ENCODE results near the gene PKD1L1.
"Not testable (repeated sequence)": the region's sequence is repeated elsewhere in the genome, so short reads cannot be mapped to it uniquely, and the experiment has no call there.

The PKD1L1 gene, protein sequence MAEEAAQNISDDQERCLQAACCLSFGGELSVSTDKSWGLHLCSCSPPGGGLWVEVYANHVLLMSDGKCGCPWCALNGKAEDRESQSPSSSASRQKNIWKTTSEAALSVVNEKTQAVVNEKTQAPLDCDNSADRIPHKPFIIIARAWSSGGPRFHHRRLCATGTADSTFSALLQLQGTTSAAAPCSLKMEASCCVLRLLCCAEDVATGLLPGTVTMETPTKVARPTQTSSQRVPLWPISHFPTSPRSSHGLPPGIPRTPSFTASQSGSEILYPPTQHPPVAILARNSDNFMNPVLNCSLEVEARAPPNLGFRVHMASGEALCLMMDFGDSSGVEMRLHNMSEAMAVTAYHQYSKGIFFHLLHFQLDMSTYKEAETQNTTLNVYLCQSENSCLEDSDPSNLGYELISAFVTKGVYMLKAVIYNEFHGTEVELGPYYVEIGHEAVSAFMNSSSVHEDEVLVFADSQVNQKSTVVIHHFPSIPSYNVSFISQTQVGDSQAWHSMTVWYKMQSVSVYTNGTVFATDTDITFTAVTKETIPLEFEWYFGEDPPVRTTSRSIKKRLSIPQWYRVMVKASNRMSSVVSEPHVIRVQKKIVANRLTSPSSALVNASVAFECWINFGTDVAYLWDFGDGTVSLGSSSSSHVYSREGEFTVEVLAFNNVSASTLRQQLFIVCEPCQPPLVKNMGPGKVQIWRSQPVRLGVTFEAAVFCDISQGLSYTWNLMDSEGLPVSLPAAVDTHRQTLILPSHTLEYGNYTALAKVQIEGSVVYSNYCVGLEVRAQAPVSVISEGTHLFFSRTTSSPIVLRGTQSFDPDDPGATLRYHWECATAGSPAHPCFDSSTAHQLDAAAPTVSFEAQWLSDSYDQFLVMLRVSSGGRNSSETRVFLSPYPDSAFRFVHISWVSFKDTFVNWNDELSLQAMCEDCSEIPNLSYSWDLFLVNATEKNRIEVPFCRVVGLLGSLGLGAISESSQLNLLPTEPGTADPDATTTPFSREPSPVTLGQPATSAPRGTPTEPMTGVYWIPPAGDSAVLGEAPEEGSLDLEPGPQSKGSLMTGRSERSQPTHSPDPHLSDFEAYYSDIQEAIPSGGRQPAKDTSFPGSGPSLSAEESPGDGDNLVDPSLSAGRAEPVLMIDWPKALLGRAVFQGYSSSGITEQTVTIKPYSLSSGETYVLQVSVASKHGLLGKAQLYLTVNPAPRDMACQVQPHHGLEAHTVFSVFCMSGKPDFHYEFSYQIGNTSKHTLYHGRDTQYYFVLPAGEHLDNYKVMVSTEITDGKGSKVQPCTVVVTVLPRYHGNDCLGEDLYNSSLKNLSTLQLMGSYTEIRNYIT (N-terminal part only)

DNA sequence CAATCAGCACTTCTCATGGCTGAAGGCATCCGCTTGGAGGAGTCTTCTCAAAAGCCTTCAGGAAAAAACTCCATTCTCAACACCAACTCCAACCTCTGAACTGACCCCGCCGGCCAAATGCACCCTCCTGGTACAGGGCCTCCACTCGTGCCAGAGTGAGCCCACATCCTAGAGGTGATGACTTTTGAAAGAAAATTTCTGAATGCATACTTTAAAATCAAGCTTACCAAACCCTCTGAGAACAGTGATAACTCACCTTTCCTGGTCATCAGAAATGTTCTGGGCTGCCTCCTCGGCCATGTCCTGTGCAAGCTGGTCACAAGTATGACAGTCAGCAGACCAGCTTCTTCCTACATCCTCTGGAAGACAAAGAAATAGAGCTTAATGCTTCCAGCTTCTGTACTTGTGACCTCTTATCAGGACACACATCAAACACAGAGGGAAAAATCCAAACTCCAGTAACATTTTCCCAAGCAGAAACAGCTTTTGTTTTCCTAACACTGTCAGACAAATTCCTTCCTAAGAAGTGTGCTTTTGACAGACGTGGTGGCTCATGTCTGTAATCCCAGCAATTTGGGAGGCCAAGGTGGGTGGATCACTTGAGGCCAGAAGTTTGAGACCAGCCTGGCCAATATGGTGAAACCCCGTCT is at the start of gene PKD1L1:
Gene PKD1L1, minus strand, starts transcription at position 326 of the 650 bp plus-strand sequence. Its CDS starts 26 bp downstream, at position 300.
- DNase-seq: no peak

DNA sequence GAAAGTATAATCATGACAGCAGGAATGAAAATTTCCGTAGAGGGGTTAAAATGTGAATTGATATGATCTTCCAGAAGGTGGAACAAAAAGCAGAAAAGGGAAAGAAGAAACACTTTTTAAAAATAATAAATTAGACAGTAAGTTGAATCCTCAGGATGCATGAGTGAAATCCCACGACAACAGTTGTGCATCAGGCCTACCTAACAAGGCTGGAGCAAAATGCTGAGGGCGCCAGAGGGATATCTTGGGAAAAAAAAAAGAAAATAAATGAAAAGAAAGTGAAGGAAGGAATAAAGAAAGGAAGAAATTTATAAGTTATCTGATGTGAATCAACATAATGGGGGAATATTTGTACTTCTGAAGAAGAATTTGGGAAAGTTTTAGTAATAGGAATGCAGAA is 44.2 kb upstream of the PKD1L1 start:
- DNase-seq: no peak

DNA sequence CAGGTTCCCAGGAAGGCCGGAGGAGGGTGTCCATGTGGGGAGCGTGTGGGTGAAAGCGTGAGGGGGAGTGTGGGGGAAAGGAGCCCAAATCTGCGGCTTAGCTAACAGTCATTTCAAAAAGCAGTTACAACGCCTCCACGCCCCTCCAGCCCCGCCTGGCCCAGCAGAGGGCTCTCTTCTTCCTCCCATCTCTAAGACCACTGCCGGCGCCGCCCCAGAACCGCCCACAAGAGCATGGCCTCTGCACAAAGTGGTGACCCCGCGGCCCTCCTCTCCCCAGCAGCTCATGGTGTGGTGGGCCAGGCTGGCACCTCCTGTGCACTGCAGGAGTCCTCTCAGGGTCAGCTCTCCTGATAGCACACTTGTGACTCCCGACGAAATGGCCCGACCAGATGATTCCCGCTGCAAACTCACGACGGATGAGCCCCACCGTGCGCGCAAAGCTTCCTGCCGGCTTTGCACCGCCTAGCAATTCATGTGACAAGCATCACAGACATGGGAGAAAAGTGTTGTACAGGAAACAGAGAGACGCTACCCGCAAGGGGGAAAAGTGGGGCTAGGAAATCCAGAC is 43.6 kb upstream of the PKD1L1 start:
- DNase-seq: peak; percentile 88

DNA sequence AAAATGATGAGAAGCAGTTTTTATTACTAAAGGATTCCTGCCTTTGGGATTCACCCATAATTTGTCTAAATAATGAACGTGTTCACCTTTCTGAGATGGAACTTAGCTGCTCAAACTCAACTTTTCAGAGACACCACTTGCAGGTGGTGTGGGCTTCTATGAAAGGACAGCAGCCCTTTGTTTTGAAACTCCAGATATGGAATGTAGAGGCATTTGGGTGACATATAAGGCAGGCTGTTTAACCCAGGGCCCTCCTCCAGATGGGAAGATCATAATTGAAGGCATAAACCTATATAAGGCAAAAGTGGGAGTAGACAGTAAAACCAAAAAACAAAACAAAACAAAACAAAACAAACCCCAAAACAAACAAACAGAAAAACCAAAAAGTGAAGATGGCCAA is 43.0 kb upstream of the PKD1L1 start:
- no peak for DNase-seq

DNA sequence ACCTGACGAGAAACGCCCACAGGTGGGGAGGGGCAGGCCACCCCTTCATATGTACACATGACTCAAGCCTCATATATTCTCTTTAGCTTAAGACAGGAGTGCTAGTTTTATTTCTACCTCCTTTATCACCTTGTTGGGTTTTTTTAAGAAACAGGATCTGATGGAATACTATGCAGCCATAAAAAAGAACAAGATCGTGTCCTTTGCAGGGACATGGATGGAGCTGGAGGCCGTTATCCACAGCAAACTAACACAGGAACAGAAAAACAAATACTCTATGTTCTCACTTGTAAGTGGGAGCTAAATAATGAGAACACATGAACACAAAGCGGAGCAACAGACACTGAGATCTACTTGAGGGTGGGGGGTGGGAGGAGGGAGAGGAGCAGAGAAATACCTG is 42.3 kb upstream of the PKD1L1 start:
- no peak for DNase-seq

DNA sequence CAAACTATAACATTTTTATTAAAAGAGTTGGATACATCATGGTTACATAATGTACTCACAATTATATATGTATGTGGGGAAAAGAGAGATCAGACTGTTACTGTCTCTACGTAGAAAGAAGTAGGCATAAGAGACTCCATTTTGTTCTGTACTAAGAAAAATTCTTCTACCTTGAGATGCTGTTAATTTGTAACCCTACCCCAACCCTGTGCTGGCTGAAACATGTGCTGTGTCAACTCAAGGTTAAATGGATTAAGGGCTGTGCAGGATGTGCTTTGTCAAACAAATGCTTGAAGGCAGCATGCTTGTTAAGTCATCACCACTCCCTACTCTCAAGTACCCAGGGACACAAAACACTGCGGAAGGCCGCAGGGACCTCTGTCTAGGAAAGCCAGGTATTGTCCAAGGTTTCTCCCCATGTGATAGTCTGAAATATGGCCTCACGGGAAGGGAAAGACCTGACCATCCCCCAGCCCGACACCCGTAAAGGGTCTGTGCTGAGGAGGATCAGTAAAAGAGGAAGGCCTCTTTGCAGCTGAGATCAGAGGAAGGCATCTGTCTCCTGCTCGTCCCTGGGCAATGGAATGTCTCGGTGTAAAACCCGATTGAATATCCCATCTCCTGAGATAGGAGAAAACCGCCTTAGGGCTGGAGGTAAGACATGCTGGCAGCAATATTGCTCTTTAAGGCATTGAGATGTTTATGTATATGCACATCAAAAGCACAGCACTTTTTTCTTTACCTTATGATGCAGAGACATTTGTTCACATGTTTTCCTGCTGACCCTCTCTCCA is 41.5 kb upstream of the PKD1L1 start:
- not testable (repeated sequence) for DNase-seq

DNA sequence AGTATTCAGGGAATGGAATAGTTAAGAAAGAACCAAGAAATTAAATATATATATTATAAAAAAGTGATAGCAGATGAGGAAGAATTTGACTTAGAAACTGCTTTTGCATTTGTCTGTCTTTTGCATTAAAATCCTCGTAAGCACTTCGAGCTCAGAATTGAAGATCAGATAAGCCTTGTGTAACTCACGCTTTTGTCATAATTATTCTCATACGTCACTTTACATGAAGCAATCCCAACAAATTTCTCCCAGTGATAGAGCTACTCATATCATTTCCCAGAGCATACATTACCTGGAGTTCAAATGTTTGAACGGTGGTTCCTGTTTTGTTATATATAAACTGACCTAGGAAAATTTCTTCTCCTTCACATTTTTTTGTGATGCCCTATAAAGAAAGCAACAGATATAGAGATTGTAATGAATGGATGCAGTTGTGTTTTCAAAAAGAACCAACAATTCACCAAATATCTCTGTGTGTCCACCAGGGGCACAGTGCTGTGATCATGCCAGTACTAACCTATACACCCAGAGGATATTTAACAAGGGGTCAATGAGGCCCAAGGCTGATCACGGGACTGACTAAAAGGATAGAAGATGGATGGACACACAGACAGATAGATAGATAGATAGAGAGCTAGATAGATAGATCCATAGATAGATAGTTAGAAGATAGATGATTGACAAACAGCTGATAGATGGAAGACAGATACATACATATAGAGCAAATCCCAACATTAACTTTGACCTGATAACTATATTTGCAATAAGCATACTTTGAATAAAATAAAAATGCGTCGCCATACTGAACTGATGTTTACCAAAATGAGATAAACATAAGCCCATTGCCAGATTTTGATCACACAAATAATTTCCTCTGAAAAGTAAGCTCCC is 40.5 kb upstream of the PKD1L1 start:
- DNase-seq: no peak

DNA sequence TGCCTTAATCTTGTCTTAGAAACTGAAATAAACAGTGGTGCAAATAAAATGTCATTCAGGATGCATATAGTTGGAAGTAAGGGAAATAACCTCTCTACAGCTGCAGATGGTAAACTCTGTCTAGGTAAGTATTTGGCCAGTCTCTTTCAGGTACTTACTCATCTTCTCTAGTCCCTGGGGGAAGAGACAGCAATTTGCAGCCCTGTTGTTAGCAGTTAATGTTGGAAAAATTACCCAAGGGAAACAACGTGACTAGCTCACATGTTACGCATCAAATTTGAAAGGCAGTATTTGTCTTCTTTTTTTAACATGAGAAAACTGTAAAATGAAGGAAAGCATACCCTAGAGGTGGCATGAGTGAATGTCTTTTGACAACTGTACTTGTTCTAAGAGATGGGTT is 34.3 kb upstream of the PKD1L1 start:
- DNase-seq: no peak

DNA sequence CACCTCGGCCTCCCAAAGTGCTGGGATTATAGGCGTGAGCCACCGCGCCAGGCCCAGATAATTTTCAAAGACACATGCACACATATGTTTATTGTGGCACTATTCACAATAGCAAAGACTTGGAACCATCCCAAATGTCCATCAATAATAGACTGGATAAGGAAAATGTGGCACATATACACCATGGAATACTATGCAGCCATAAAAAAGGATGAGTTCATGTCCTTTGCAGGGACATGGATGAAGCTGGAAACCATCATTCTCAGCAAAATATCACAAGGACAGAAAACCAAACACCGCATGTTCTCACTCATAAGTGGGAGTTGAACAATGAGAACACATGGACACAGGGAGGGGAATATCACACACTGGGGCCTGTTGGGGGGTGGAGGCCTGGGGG is 32.4 kb upstream of the PKD1L1 start:
- not testable (repeated sequence) for DNase-seq

DNA sequence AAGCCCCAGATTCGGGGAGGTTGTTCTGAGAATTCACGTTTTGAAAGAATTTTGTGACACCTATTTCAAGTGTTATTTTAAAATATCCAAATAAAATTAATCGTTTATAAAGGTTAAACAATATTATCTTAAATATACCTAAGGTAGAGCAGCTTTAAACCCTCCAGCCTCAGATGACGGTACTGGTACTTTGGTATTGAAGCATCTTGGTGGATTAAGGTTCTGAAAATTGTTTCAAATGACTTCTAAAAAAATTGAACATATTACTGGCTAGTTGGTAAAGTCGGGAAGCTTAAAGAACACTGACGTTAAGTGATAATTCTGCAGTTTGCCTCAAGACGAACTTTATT is 31.5 kb upstream of the PKD1L1 start:
- DNase-seq: no peak

DNA sequence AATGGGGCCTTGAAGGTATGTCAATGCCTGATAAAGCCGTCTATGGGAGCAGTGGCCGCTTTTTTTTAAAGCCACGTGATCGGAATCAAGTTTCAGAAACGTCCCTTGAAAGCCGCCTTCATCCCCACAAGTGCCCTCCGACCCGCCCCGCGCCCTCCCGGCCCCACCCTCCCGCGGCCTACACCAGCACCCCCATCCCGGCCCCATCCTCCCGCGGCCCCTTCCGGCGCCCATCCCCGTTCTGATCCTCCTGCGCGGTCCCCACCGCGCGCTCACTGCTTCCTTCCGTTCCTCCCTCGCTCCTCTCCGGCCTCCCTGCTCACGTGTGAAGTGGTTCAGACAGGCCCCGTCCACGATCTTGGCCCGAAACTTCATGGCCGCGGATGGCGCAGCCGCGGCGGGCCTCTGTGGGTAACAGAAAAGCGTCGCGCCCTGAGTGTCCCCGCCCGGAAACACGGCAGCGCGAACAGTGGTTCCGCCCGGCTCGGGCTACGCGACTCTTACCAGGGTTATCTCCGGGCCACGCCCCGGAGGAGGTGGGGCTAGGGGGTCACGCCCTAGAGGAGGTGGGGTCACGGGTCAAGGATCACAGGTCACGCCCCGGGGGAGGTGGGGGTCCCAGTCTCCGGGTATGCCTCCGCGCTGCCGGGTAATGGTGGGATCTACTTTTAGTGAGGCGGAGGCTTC is 31.0 kb upstream of the PKD1L1 start, which contains the start of gene HUS1:
Gene HUS1, minus strand, starts transcription at position 471 of the 687 bp plus-strand sequence. Its CDS starts 96 bp downstream, at position 375.
- peak; percentile 95 for DNase-seq

DNA sequence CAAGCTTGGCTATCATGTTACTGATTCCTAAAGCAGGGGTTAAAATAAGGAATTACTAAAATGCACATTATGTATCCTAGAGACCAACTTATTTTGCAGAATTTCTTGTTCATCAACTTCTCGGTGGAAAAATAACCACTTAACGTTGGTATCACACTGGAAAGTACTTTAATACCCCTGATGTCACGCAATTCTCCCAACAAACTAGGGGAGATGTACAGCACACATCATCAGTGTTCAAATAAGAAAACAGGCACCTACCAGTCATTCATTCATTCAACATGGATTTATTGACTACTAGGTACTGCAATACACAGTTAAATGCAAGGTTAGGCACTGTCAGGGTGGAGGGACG is 30.5 kb upstream of the PKD1L1 start:
- DNase-seq: no peak

DNA sequence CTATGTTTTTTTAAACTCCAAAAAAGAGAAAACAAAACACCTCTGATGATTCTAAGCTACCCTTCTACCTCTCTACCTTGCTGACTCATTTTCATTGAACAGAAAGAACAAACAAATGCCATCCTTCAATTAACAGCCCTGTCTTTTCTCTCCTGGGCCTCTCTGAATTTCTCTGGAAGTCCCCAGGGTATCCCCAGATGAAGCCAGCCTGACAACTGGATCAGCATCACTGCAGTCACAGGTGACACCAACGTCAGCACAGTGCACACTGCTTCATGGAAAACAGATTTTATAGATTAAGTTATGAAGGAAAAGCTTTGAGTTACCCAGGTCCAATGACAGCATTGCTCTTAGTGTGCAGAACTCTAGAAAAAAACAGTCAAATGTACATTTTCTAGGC is 25.5 kb upstream of the PKD1L1 start:
- DNase-seq: no peak

DNA sequence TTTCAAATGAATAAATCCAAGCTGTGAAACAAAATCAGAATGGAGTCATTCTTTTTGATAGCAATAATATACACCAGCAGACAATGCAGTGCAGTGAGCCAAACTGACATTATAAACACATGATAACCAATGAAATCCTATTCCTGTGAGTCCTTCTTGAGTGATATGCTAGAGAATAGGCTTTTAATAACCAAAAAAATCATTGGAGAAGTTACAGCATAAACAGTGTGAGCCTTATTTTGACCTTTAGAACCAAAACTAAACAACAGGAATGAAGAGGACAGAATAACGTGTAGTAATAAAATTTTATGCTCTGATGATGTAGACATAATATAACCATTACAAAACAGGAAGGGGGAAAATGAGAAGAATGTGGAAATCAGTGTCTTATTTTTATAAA is 22.5 kb upstream of the PKD1L1 start:
- no peak for DNase-seq

DNA sequence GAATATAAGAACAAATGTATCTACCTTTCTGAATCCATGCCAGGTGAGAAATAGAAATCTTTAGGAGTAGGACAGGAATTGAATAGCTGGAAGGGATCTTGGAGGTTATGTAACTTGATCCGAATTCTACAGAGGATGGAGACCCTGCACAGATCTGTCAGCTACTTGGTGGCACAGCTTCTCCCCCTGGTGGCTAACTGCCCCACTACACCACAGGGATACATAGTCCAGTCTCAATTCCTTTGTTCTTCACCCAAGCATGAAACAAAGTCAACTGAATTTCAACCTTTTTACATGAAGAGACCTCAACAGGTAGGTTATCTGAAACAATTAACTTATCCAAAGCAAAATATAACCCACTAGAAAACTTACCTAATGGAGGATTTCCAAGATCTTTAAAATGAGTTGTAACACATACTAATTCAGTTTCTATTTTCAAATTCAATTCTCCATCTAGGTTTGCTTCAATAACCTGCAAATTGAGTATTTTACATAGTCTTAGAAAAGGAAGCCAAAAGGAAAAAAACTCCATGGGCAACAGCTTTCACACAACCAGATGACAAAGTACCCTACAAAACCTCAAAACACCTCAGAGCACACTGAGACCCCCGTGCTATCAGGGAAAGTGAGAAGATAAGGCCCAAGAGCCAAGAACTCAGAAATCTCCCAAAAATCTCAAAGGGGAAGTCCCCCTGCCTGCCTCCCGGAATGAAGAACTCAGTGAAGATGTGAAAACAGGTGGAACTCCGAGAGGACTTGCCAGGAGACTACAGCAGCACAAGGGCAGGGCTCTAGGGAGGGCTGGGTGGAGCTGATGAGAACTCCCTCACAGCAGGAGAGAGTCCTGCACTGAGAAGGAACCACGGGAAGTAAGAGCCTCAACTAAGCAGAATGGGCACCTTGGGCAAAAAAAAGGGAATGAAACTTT is 20.8 kb upstream of the PKD1L1 start:
- DNase-seq: peak; percentile 70

DNA sequence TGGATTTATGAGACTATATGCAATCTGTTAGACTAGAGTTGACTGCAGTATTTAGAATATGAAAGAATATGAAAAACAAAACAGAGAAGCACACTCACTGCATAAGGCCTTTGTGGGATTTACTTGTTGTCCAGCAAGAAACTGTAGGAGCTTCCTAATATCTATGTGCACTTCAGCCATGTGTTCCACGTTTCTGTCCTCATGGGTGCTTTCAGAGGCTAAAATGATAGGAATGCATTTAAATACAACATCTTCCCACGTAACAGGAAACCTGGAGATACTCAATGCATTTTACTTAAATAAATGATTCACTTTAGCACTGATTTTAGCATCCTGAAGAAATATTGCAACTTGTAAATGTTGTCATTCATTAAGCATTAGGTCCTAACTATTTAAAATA is 19.4 kb upstream of the PKD1L1 start:
- no peak for DNase-seq

DNA sequence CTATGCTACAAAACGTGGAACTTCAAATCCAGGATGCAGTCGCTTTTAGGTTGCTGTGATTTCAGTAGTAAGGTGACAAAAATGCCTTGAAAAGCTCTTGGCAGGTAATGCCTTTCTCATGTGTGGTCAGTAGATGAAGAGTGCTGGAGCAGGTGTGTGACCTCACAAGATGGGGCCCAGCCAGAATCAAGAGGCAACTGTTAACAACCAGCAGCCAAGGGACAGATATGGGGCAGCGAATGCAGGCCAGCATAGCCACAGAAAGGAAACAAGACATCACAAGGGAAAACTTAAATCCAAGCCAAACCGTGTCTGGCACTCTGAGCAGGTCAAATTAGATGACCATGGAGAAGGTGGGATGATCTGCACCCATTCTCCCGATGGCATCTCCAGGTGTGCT is 18.9 kb upstream of the PKD1L1 start:
- no peak for DNase-seq

DNA sequence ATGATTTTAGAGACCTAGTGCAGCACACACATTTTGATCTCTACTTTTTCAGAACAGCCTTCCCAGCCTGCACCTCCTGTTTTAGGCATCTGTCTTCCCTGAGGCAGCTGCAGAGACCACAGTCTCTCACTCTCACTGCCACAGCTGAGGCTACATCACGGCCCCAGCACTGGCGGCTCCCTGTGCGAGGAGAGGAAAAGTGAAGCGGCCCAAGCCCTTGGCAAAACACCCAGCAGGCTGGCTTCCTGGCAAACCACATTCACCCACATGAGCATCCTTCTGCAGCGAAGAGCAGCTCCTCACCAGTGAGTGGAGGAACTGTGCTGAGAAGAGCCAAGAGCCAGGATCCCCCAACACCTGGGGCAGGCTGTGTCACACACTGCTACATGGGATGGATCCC is 17.2 kb upstream of the PKD1L1 start:
- DNase-seq: no peak

DNA sequence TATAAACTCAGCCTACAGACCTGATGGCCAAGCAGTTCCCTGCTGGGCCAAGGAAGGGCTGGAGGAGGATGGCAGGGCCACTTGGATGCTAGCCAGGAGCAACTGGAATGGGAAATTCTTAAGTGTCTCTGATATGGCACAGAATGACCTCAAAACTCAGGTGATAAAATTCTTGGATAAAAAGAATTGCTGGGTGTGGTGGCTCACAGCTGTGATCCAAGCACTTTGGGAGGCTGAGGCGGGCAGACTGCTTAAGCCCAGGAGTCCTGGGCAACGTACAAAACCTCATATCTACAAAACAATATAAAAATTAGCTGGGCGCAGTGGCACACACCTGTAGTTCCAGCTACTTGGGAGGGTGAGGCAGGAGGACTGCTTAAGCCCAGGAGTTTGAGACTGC is 14.0 kb upstream of the PKD1L1 start:
- no peak for DNase-seq
